RCC 7860 (cell line): ENCODE data around the gene PRDX3.
A peak's percentile ranks its signal among the peaks of the same experiment; 100 is the strongest.

Source experiments
- DNase-seq: peaks from one replicate; pipeline ENCODE4 v3.0.0-alpha.2; 2015; ENCODE audit warnings: low spot score
- FAIRE-seq: peaks from 2 replicates; lab custom pipeline; 2012; peaks lifted over from hg19 to GRCh38; lab: Jason Lieb, UNC

PRDX3 gene

GRCh38 chr10:119178372-119179119 lies at the start of gene PRDX3:
TSS of gene PRDX3 (minus strand) at chr10:119178812. CDS start at chr10:119178790, 22 bp downstream.
- DNase-seq, result peak; percentile 81
- peak; percentile 24 for FAIRE-seq

GRCh38 chr10:119227825-119228224 lies 49.2 kb upstream of the PRDX3 start:
- FAIRE-seq, result no peak
- DNase-seq, result no peak

GRCh38 chr10:119225083-119225658 lies 46.6 kb upstream of the PRDX3 start:
- FAIRE-seq, result no peak
- DNase-seq, result no peak

GRCh38 chr10:119222966-119223386 lies 44.4 kb upstream of the PRDX3 start:
- FAIRE-seq, result no peak
- no peak for DNase-seq

GRCh38 chr10:119222537-119222936 lies 43.9 kb upstream of the PRDX3 start:
- FAIRE-seq, result no peak
- DNase-seq, result no peak

- DNase-seq, result no peak
- no peak for FAIRE-seq
These were observed 43.1 kb upstream of the PRDX3 start for GRCh38 chr10:119221666-119222065.

GRCh38 chr10:119221201-119221600 lies 42.6 kb upstream of the PRDX3 start:
- FAIRE-seq, result no peak

GRCh38 chr10:119219871-119220270 lies 41.3 kb upstream of the PRDX3 start:
- DNase-seq (no peak), FAIRE-seq (no peak)

More at GRCh38 chr10:119221201-119221600, 42.6 kb upstream of the PRDX3 start:
- no peak for DNase-seq

GRCh38 chr10:119217991-119218490 lies 39.4 kb upstream of the PRDX3 start:
- FAIRE-seq, result no peak
- no peak for DNase-seq

- DNase-seq, result no peak
- FAIRE-seq, result no peak
These were observed 38.8 kb upstream of the PRDX3 start for GRCh38 chr10:119217401-119217800.

GRCh38 chr10:119216127-119216526 lies 37.5 kb upstream of the PRDX3 start:
- FAIRE-seq (no peak), DNase-seq (no peak)

- no peak for FAIRE-seq
- DNase-seq, result no peak
These were observed 36.8 kb upstream of the PRDX3 start for GRCh38 chr10:119215371-119215770.

- no peak for DNase-seq
- no peak for FAIRE-seq
These were observed 33.2 kb upstream of the PRDX3 start for GRCh38 chr10:119211625-119212441.

- no peak for FAIRE-seq
- DNase-seq, result no peak
These were observed 32.6 kb upstream of the PRDX3 start for GRCh38 chr10:119211176-119211575.

- FAIRE-seq, result no peak
These were observed 32.0 kb upstream of the PRDX3 start for GRCh38 chr10:119210633-119211032.

GRCh38 chr10:119209736-119210355 lies 31.2 kb upstream of the PRDX3 start:
- DNase-seq (no peak), FAIRE-seq (no peak)

More at GRCh38 chr10:119210633-119211032, 32.0 kb upstream of the PRDX3 start:
- DNase-seq, result no peak

- DNase-seq, result no peak
- no peak for FAIRE-seq
These were observed 30.6 kb upstream of the PRDX3 start for GRCh38 chr10:119209035-119209735.

GRCh38 chr10:119208553-119208940 lies 29.9 kb upstream of the PRDX3 start:
- DNase-seq, result no peak
- FAIRE-seq, result no peak

GRCh38 chr10:119207713-119208552 lies 29.3 kb upstream of the PRDX3 start:
- no peak for FAIRE-seq
- peak; percentile 23 for DNase-seq

- FAIRE-seq (no peak), DNase-seq (peak; percentile 90)
These were observed 28.7 kb upstream of the PRDX3 start, which contains the start of gene GRK5 for GRCh38 chr10:119207366-119207666. TSS of gene GRK5 (plus strand) at chr10:119207571. CDS start at chr10:119207918, 347 bp downstream.
